Measurements from ENCODE around the gene AS3MT. TPM values are rescaled to one million over a fixed set of nuclear protein-coding genes. Genes with fewer than 3 reads are reported as not detected.

The AS3MT gene
- total and polyA plus RNA-seq, 2 of the 8 experiments (the other 6 are each of a cell fraction or from before 2014, with no cell fraction given), result 5.8 to 10.3 TPM

DNA sequence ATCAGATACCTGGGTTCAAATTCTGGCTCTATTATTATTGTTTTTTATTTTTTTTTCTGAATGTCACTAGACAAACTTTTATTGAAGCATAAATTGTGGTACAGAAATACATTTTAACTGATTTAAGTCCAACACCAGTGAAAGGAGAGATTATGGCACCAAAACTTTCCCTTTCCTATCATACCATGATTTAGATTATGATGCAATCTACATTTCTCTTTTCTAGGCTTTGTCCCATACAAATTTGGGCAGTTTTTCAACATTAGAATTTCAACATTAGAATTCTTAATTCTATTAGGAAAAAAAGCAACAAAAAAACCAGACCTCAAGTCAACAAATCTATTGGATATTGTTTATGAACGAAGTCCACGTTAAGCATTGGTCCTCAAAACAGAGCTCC is 11.0 kb downstream of the AS3MT start:
- no peak overlapping the region for H3K18ac ChIP-seq (ENCODE audit: extremely low read depth, low read length)
- H2AFZ ChIP-seq (ENCODE audit: low read length), result no peak overlapping the region
- no peak overlapping the region for H4K8ac ChIP-seq (ENCODE audit: extremely low read depth, insufficient read depth, low read length)
- H3K27me3 ChIP-seq (replicated peaks in 1 of 4; ENCODE audit: control insufficient read depth in 3 of 4, extremely low read depth in 1 of 4, insufficient read depth in 3 of 4, low read length in 3 of 4), result no peaks in the 10 kb centered on the region
- no peak overlapping the region for H3K23ac ChIP-seq (ENCODE audit: insufficient read length)
- H3K9ac ChIP-seq (replicated peaks in 1 of 4; ENCODE audit: extremely low read depth in 1 of 4, low read depth in 3 of 4, low read length in 3 of 4), result no peak overlapping the region
- H3K23me2 ChIP-seq (ENCODE audit: low read depth, low read length), result no peaks in the 10 kb centered on the region
- no peaks in the 10 kb centered on the region for H3K4me1 ChIP-seq (replicated peaks in 1 of 4; ENCODE audit: control insufficient read depth in 3 of 4, insufficient read depth in 4 of 4, low read length in 3 of 4)
- H2BK20ac ChIP-seq (ENCODE audit: low read length), result no peak overlapping the region
- no peak overlapping the region for H2BK12ac ChIP-seq (ENCODE audit: low read depth, low read length)
- no peak overlapping the region for H3K27ac ChIP-seq (ENCODE audit: low read depth, low read length)
- H3K79me2 ChIP-seq (ENCODE audit: control insufficient read depth in 1 of 2, insufficient read depth in 2 of 2, low read length in 2 of 2), result no peaks in the 10 kb centered on the region
- H2BK120ac ChIP-seq (replicated peaks; ENCODE audit: low read depth, low read length), result no peak overlapping the region
- no peak overlapping the region for H2BK5ac ChIP-seq (ENCODE audit: low read depth, low read length)
- H3K4ac ChIP-seq (replicated peaks; ENCODE audit: insufficient read length, low read depth, low read length), result no peak overlapping the region
- H4K20me1 ChIP-seq (replicated peaks in 1 of 2; ENCODE audit: control insufficient read depth in 1 of 2, insufficient read depth in 2 of 2, low read length in 2 of 2), result peaks cover 0 to 1% of the 10 kb centered on the region in 2 experiments
- no peak overlapping the region for H3K14ac ChIP-seq (ENCODE audit: insufficient read length)
- no peaks in the 10 kb centered on the region for H3K79me1 ChIP-seq (ENCODE audit: low read depth, low read length)
- no peaks in the 10 kb centered on the region for H3K9me3 ChIP-seq (ENCODE audit: insufficient read depth in 2 of 2, low read depth in 1 of 2, low read length in 1 of 2)
- H2AK5ac ChIP-seq (ENCODE audit: low read depth, low read length), result no peak overlapping the region
- WGBS, 2 experiments (ENCODE audit: extremely low coverage in 1 of 2, insufficient coverage in 1 of 2, insufficient read length in 1 of 2, insufficient replicate concordance in 2 of 2, low coverage in 1 of 2, low lambda C conversion rate in 2 of 2, missing lambda C conversion rate in 1 of 2), result 100% methylated on average over 2 of the region's 2 CpGs; no CpG with 5 or more reads in 1 of the 2 experiments
- H3K4me3 ChIP-seq (ENCODE audit: extremely low read depth in 1 of 4, insufficient read depth in 2 of 4, low read depth in 3 of 4, low read length in 4 of 4), result no peak overlapping the region
- CTCF ChIA-PET (ENCODE audit: partially characterized antibody), result no interaction called here
- DNase-seq (ENCODE audit: low read depth in 1 of 2, low spot score in 2 of 2), result no peak
- H2BK15ac ChIP-seq (ENCODE audit: low read length), result no peak overlapping the region
- no peak overlapping the region for H4K91ac ChIP-seq (replicated peaks; ENCODE audit: insufficient read length, low read length)
- H4K5ac ChIP-seq (ENCODE audit: insufficient read length, low read depth, low read length), result no peak overlapping the region
- H3K4me2 ChIP-seq (ENCODE audit: insufficient read depth in 1 of 2, low read depth in 2 of 2, low read length in 2 of 2), result no peak overlapping the region
- POLR2A ChIA-PET (ENCODE audit: partially characterized antibody), result no interaction called here
- H3K36me3 ChIP-seq (ENCODE audit: control insufficient read depth in 2 of 4, insufficient read depth in 4 of 4, low read length in 3 of 4), result peaks cover 3 to 11% (median 5%) of the 10 kb centered on the region in 4 experiments; a peak in 5 of 8 replicates
- no peak for FAIRE-seq
- no peak overlapping the region for H3K56ac ChIP-seq (replicated peaks; ENCODE audit: insufficient read length, low read depth, low read length)
- TF ChIP-seq, protein P1, sequence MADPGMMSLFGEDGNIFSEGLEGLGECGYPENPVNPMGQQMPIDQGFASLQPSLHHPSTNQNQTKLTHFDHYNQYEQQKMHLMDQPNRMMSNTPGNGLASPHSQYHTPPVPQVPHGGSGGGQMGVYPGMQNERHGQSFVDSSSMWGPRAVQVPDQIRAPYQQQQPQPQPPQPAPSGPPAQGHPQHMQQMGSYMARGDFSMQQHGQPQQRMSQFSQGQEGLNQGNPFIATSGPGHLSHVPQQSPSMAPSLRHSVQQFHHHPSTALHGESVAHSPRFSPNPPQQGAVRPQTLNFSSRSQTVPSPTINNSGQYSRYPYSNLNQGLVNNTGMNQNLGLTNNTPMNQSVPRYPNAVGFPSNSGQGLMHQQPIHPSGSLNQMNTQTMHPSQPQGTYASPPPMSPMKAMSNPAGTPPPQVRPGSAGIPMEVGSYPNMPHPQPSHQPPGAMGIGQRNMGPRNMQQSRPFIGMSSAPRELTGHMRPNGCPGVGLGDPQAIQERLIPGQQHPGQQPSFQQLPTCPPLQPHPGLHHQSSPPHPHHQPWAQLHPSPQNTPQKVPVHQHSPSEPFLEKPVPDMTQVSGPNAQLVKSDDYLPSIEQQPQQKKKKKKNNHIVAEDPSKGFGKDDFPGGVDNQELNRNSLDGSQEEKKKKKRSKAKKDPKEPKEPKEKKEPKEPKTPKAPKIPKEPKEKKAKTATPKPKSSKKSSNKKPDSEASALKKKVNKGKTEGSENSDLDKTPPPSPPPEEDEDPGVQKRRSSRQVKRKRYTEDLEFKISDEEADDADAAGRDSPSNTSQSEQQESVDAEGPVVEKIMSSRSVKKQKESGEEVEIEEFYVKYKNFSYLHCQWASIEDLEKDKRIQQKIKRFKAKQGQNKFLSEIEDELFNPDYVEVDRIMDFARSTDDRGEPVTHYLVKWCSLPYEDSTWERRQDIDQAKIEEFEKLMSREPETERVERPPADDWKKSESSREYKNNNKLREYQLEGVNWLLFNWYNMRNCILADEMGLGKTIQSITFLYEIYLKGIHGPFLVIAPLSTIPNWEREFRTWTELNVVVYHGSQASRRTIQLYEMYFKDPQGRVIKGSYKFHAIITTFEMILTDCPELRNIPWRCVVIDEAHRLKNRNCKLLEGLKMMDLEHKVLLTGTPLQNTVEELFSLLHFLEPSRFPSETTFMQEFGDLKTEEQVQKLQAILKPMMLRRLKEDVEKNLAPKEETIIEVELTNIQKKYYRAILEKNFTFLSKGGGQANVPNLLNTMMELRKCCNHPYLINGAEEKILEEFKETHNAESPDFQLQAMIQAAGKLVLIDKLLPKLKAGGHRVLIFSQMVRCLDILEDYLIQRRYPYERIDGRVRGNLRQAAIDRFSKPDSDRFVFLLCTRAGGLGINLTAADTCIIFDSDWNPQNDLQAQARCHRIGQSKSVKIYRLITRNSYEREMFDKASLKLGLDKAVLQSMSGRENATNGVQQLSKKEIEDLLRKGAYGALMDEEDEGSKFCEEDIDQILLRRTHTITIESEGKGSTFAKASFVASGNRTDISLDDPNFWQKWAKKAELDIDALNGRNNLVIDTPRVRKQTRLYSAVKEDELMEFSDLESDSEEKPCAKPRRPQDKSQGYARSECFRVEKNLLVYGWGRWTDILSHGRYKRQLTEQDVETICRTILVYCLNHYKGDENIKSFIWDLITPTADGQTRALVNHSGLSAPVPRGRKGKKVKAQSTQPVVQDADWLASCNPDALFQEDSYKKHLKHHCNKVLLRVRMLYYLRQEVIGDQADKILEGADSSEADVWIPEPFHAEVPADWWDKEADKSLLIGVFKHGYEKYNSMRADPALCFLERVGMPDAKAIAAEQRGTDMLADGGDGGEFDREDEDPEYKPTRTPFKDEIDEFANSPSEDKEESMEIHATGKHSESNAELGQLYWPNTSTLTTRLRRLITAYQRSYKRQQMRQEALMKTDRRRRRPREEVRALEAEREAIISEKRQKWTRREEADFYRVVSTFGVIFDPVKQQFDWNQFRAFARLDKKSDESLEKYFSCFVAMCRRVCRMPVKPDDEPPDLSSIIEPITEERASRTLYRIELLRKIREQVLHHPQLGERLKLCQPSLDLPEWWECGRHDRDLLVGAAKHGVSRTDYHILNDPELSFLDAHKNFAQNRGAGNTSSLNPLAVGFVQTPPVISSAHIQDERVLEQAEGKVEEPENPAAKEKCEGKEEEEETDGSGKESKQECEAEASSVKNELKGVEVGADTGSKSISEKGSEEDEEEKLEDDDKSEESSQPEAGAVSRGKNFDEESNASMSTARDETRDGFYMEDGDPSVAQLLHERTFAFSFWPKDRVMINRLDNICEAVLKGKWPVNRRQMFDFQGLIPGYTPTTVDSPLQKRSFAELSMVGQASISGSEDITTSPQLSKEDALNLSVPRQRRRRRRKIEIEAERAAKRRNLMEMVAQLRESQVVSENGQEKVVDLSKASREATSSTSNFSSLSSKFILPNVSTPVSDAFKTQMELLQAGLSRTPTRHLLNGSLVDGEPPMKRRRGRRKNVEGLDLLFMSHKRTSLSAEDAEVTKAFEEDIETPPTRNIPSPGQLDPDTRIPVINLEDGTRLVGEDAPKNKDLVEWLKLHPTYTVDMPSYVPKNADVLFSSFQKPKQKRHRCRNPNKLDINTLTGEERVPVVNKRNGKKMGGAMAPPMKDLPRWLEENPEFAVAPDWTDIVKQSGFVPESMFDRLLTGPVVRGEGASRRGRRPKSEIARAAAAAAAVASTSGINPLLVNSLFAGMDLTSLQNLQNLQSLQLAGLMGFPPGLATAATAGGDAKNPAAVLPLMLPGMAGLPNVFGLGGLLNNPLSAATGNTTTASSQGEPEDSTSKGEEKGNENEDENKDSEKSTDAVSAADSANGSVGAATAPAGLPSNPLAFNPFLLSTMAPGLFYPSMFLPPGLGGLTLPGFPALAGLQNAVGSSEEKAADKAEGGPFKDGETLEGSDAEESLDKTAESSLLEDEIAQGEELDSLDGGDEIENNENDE (IDR thresholded peaks at IDR 0.05; ENCODE audit: insufficient replicate concordance, low read length), result no peak

All from H1 (cell line).